Measurements from ENCODE around the gene UXT.
"Not testable (repeated sequence)": the region's sequence is repeated elsewhere in the genome, so short reads cannot be mapped to it uniquely, and the experiment has no call there.

Gene UXT

GRCh38 chrX:47658684-47659420 lies at the start of gene UXT:
Gene UXT (minus strand): TSS chrX:47659180. CDS start chrX:47658927, 253 bp downstream.
- DNase-seq (ENCODE audit: low read depth, low spot score), result peak; percentile 80

GRCh38 chrX:47707031-47707780 lies 48.2 kb upstream of the UXT start:
- DNase-seq (ENCODE audit: low read depth, low spot score), result no peak

- DNase-seq (ENCODE audit: low read depth, low spot score), result no peak
Observed at GRCh38 chrX:47706575-47706974, 47.6 kb upstream of the UXT start.

GRCh38 chrX:47704736-47705135 lies 45.8 kb upstream of the UXT start:
- DNase-seq (ENCODE audit: low read depth, low spot score), result no peak

- no peak for DNase-seq (ENCODE audit: low read depth, low spot score)
Observed at GRCh38 chrX:47697181-47697580, 38.2 kb upstream of the UXT start.

- DNase-seq (ENCODE audit: low read depth, low spot score), result no peak
Observed at GRCh38 chrX:47690175-47690574, 31.2 kb upstream of the UXT start.

- no peak for DNase-seq (ENCODE audit: low read depth, low spot score)
Observed at GRCh38 chrX:47687263-47687662, 28.3 kb upstream of the UXT start.

GRCh38 chrX:47683829-47684205 lies 24.8 kb upstream of the UXT start:
- no peak for DNase-seq (ENCODE audit: low read depth, low spot score)

GRCh38 chrX:47683184-47683828 lies 24.3 kb upstream of the UXT start:
- no peak for DNase-seq (ENCODE audit: low read depth, low spot score)

GRCh38 chrX:47675959-47676859 lies 17.2 kb upstream of the UXT start:
- DNase-seq (ENCODE audit: low read depth, low spot score), result not testable (repeated sequence)

- DNase-seq (ENCODE audit: low read depth, low spot score), result no peak
Observed at GRCh38 chrX:47674776-47675175, 15.8 kb upstream of the UXT start.

- not testable (repeated sequence) for DNase-seq (ENCODE audit: low read depth, low spot score)
Observed at GRCh38 chrX:47665797-47666196, 6.8 kb upstream of the UXT start.

- DNase-seq (ENCODE audit: low read depth, low spot score), result no peak
Observed at GRCh38 chrX:47664737-47665136, 5.8 kb upstream of the UXT start.

- DNase-seq (ENCODE audit: low read depth, low spot score), result peak; percentile 1
Observed at GRCh38 chrX:47662144-47662657, 3.2 kb upstream of the UXT start.

- no peak for DNase-seq (ENCODE audit: low read depth, low spot score)
Observed at GRCh38 chrX:47661539-47661938, 2.6 kb upstream of the UXT start.

GRCh38 chrX:47659421-47659726 lies 394 bp upstream of the UXT start:
- no peak for DNase-seq (ENCODE audit: low read depth, low spot score)

- DNase-seq (ENCODE audit: low read depth, low spot score), result no peak
Observed at GRCh38 chrX:47658301-47658683, 688 bp downstream of the UXT start.

- DNase-seq (ENCODE audit: low read depth, low spot score), result no peak
Observed at GRCh38 chrX:47651043-47651905, 7.7 kb downstream of the UXT start.

- peak; percentile 79 for DNase-seq (ENCODE audit: low read depth, low spot score)
Observed at GRCh38 chrX:47650164-47651042, 8.6 kb downstream of the UXT start, which contains the start of gene ELK1. Gene ELK1 (minus strand): TSS chrX:47650563. CDS start chrX:47641441, 9,122 bp downstream.

- no peak for DNase-seq (ENCODE audit: low read depth, low spot score)
Observed at GRCh38 chrX:47649781-47650163, 9.2 kb downstream of the UXT start.
